Measurements from ENCODE around the gene CARMIL3. TPM values are rescaled to one million over a fixed set of nuclear protein-coding genes. Genes with fewer than 3 reads are reported as not detected.

The CARMIL3 gene
- total and polyA plus RNA-seq, 2 of the 8 experiments (the other 6 are each of a cell fraction or from before 2014, with no cell fraction given): 6.0 to 9.0 TPM

DNA sequence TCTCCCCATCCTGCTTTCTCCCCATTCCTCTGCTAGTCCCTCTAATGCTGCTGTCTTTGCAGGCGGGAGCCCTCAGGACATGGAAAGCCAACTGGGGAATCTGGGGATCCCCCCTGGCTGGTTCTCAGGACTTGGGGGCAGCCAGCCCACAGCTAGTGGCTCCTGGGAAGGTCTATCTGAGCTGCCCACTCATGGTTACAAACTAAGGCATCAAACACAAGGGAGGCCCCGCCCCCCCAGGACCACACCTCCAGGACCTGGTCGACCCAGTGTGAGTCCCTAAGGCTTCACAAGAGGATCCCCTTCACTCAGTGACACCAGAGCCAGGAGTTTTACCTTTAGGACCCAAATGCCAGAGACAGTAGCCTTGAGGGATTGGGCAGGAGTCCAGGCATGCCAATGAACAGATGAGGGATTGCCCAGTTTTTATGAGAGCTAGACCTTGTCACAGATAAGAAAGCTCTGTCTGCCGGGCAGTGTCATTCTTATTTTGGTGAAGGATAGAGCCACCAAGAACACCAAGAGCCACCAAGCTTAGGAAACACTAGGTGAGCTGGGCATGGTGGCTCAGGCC lies 11.5 kb downstream of the CARMIL3 start:
- Histone ChIP-seq H3K79me2 (ENCODE audit: control insufficient read depth in 1 of 2, insufficient read depth in 2 of 2, low read length in 2 of 2) (no peaks in the 10 kb centered on the region), H2BK120ac (replicated peaks; ENCODE audit: low read depth, low read length) (no peak overlapping the region), H3K9me3 (ENCODE audit: insufficient read depth in 2 of 2, low read depth in 1 of 2, low read length in 1 of 2) (no peaks in the 10 kb centered on the region), H3K79me1 (ENCODE audit: low read depth, low read length) (no peaks in the 10 kb centered on the region), H3K4me3 (ENCODE audit: extremely low read depth in 1 of 4, insufficient read depth in 2 of 4, low read depth in 3 of 4, low read length in 4 of 4) (no peak overlapping the region), H4K5ac (ENCODE audit: insufficient read length, low read depth, low read length) (no peak overlapping the region), H4K20me1 (replicated peaks in 1 of 2; ENCODE audit: control insufficient read depth in 1 of 2, insufficient read depth in 2 of 2, low read length in 2 of 2) (no peaks in the 10 kb centered on the region), H3K56ac (replicated peaks; ENCODE audit: insufficient read length, low read depth, low read length) (no peak overlapping the region), H4K8ac (ENCODE audit: extremely low read depth, insufficient read depth, low read length) (no peak overlapping the region; the same call in 1 of the 2 replicates), H2BK5ac (ENCODE audit: low read depth, low read length) (no peak overlapping the region), H4K91ac (replicated peaks; ENCODE audit: insufficient read length, low read length) (no peak overlapping the region), H3K4me2 (ENCODE audit: insufficient read depth in 1 of 2, low read depth in 2 of 2, low read length in 2 of 2) (no peak overlapping the region), H2AK5ac (ENCODE audit: low read depth, low read length) (no peak overlapping the region), H3K23me2 (ENCODE audit: low read depth, low read length) (no peaks in the 10 kb centered on the region), H2AFZ (ENCODE audit: low read length) (no peak overlapping the region), H3K4ac (replicated peaks; ENCODE audit: insufficient read length, low read depth, low read length) (no peak overlapping the region), H3K18ac (ENCODE audit: extremely low read depth, low read length) (no peak overlapping the region), H3K9ac (replicated peaks in 1 of 4; ENCODE audit: extremely low read depth in 1 of 4, low read depth in 3 of 4, low read length in 3 of 4) (no peak overlapping the region), H3K4me1 (replicated peaks in 1 of 4; ENCODE audit: control insufficient read depth in 3 of 4, insufficient read depth in 4 of 4, low read length in 3 of 4) (0 out of 7 replicates have a peak, but pooled peaks cover 0 to 2% (median 0%) of the 10 kb centered on the region in 4 experiments), H3K27ac (ENCODE audit: low read depth, low read length) (no peak overlapping the region), H3K36me3 (ENCODE audit: control insufficient read depth in 2 of 4, insufficient read depth in 4 of 4, low read length in 3 of 4) (no peaks in the 10 kb centered on the region), H3K27me3 (replicated peaks in 1 of 4; ENCODE audit: control insufficient read depth in 3 of 4, extremely low read depth in 1 of 4, insufficient read depth in 3 of 4, low read length in 3 of 4) (no peaks in the 10 kb centered on the region), H3K23ac (ENCODE audit: insufficient read length) (no peak overlapping the region), H2BK12ac (ENCODE audit: low read depth, low read length) (no peak overlapping the region), H2BK20ac (ENCODE audit: low read length) (no peak overlapping the region), H2BK15ac (ENCODE audit: low read length) (no peak overlapping the region), H3K14ac (ENCODE audit: insufficient read length) (no peak overlapping the region)
- ChIA-PET POLR2A (ENCODE audit: partially characterized antibody) (interaction anchor here (2.0 to 27.2 kb wide), 3 partner anchors 11 to 36 kb away, joined by 5 to 626 read pairs (median 36); partner anchors contain the start of genes CARMIL3 and PCK2), CTCF (ENCODE audit: partially characterized antibody) (interaction anchor here (0.7 to 23.8 kb wide), 5 partner anchors 11 to 45 kb away, joined by 3 to 316 read pairs (median 7); partner anchors contain the start of genes CARMIL3 and PCK2)
- FAIRE-seq: no peak
- WGBS, 2 experiments (ENCODE audit: extremely low coverage in 1 of 2, insufficient coverage in 1 of 2, insufficient read length in 1 of 2, insufficient replicate concordance in 2 of 2, low coverage in 1 of 2, low lambda C conversion rate in 2 of 2, missing lambda C conversion rate in 1 of 2): 83% methylated on average over 4 of the region's 4 CpGs; no CpG with 5 or more reads in 1 of the 2 experiments
- TF ChIP-seq POLR2AphosphoS5 (IDR thresholded peaks at IDR 0.05; ENCODE audit: low read depth, low read length) (no peak), NANOG (IDR thresholded peaks at IDR 0.05; ENCODE audit: insufficient read depth, low read depth, low read length, poor library complexity, severe bottlenecking) (no peak), CHD1 (IDR thresholded peaks at IDR 0.05; ENCODE audit: low read depth, low read length) (no peak), SUZ12 (IDR thresholded peaks at IDR 0.05; ENCODE audit: low read length) (no peak), TBP (IDR thresholded peaks at IDR 0.05; ENCODE audit: low read depth, low read length) (no peak)
- DNase-seq (ENCODE audit: low read depth in 1 of 2, low spot score in 2 of 2): no peak

Data from H1 (cell line).